Measurements from ENCODE around the gene TCF7. TPM values are rescaled to one million over a fixed set of nuclear protein-coding genes. Genes with fewer than 3 reads are reported as not detected.

Gene TCF7
- total RNA-seq, 1 donor from 2014 or later: 110 TPM

GRCh38 chr5:134111741-134112647 is 2.5 kb upstream of the TCF7 start:
- intact Hi-C loops (cut with micrococcal nuclease): loop anchor here (1.0 to 10.0 kb wide), 5 partner anchors 12 to 1057 kb away; partner anchors contain the start of genes C5orf15 and HSPA4

GRCh38 chr5:134112726-134113362 is 1.6 kb upstream of the TCF7 start:
- intact Hi-C loops (cut with micrococcal nuclease): loop anchor here (5.0 to 10.0 kb wide), 2 partner anchors 146 to 1058 kb away; partner anchors contain the start of genes C5orf15 and HSPA4

- intact Hi-C loops (cut with micrococcal nuclease): loop anchor here (5.0 to 10.0 kb wide), 2 partner anchors 146 to 1059 kb away; partner anchors contain the start of genes C5orf15 and HSPA4
Observed at GRCh38 chr5:134113363-134113889, 1.1 kb upstream of the TCF7 start.

- intact Hi-C loops (cut with micrococcal nuclease): loop anchor here (1.0 to 10.0 kb wide), 5 partner anchors 17 to 1060 kb away; partner anchors contain the start of genes C5orf15, HSPA4 and PPP2CA
Observed at GRCh38 chr5:134114886-134115805, 665 bp downstream of the TCF7 start.

- intact Hi-C loops (cut with micrococcal nuclease): loop anchor here (10.0 kb wide), 1 partner anchor 1061 kb away; the partner anchor contains the start of gene HSPA4
Observed at GRCh38 chr5:134115806-134116175, 1.3 kb downstream of the TCF7 start.

- intact Hi-C loops (cut with micrococcal nuclease): loop anchor here (10.0 kb wide), 1 partner anchor 1061 kb away; the partner anchor contains the start of gene HSPA4
Observed at GRCh38 chr5:134116286-134116685, 1.8 kb downstream of the TCF7 start.

- intact Hi-C loops (cut with micrococcal nuclease): loop anchor here (10.0 kb wide), 1 partner anchor 1062 kb away; the partner anchor contains the start of gene HSPA4
Observed at GRCh38 chr5:134116789-134117761, 2.6 kb downstream of the TCF7 start.

- intact Hi-C loops (cut with micrococcal nuclease): loop anchor here (10.0 kb wide), 1 partner anchor 1064 kb away; the partner anchor contains the start of gene HSPA4
Observed at GRCh38 chr5:134118212-134118835, 3.8 kb downstream of the TCF7 start.

GRCh38 chr5:134119720-134120119 is 5.2 kb downstream of the TCF7 start:
- intact Hi-C loops (cut with micrococcal nuclease): loop anchor here (1.0 to 10.0 kb wide), 3 partner anchors 8 to 1065 kb away; partner anchors contain the start of gene HSPA4

GRCh38 chr5:134120386-134121138 is 6.1 kb downstream of the TCF7 start:
- intact Hi-C loops (cut with micrococcal nuclease): no loop called here

- intact Hi-C loops (cut with micrococcal nuclease): no loop called here
Observed at GRCh38 chr5:134122530-134122929, 8.0 kb downstream of the TCF7 start.

GRCh38 chr5:134123360-134123759 is 8.9 kb downstream of the TCF7 start:
- intact Hi-C loops (cut with micrococcal nuclease): no loop called here

GRCh38 chr5:134124289-134125038 is 10.0 kb downstream of the TCF7 start:
- intact Hi-C loops (cut with micrococcal nuclease): no loop called here

GRCh38 chr5:134125039-134126015 is 10.8 kb downstream of the TCF7 start:
- intact Hi-C loops (cut with micrococcal nuclease): no loop called here

- intact Hi-C loops (cut with micrococcal nuclease): loop anchor here (1.0 kb wide), 1 partner anchor 8 kb away; no protein-coding TSS in a partner anchor
Observed at GRCh38 chr5:134127376-134127861, 12.9 kb downstream of the TCF7 start.

Data from T-helper 1 cell treated with Interleukin-12 subunit alpha and Interleukin-12 subunit beta and Interleukin-4 antibody, amounts not matched to agents 30 ng/mL and 1 ng/mL, for 36 hours (primary cell).